Measurements from ENCODE around the gene CTIF. TPM values are rescaled to one million over a fixed set of nuclear protein-coding genes. Genes with fewer than 3 reads are reported as not detected.

The CTIF gene
- polyA plus RNA-seq, 1 of the 3 experiments (the other 2 are of a cell fraction): 47.2 TPM

GRCh38 chr18:48658721-48659120, 119.9 kb downstream of the CTIF start:
- WGBS (ENCODE audit: low lambda C conversion rate): 70% methylated on average over 4 of the region's 5 CpGs
- Histone ChIP-seq H3K9ac (no peak overlapping the region), H3K9me3 (no peaks in the 10 kb centered on the region), H3K4me3 (ENCODE audit: low read depth in 2 of 2, low read length in 1 of 2) (no peak overlapping the region), H3K79me2 (ENCODE audit: insufficient read depth) (peaks cover 69% of the 10 kb centered on the region), H3K4me2 (no peak overlapping the region), H3K27me3 (ENCODE audit: insufficient read depth) (no peaks in the 10 kb centered on the region), H3K27ac (ENCODE audit: low read depth in 2 of 2, low read length in 1 of 2) (no peak overlapping the region), H3K9me2 (no peaks in the 10 kb centered on the region), H3K36me3 (replicated peaks in 1 of 2; ENCODE audit: control insufficient read depth in 1 of 2, insufficient read depth in 2 of 2, low read length in 1 of 2) (no peaks in the 10 kb centered on the region), H2AFZ (ENCODE audit: low read depth) (no peak overlapping the region), H4K20me1 (ENCODE audit: insufficient read depth) (peaks cover 52% of the 10 kb centered on the region; the same call in 1 of the 2 replicates), H3K4me1 (ENCODE audit: control insufficient read depth in 1 of 2, insufficient read depth in 2 of 2, low read depth in 1 of 2, low read length in 1 of 2) (peaks cover 34 to 41% of the 10 kb centered on the region in 2 experiments), H3F3A (replicated peaks; ENCODE audit: insufficient read depth) (peaks cover 23% of the 10 kb centered on the region)
- ChIA-PET CTCF (interaction anchor here (12.2 kb wide), 1 partner anchor 184 kb away, joined by 174 read pairs; no protein-coding TSS in a partner anchor), POLR2A (no interaction called here)
- no peak for TF ChIP-seq NFIC (IDR thresholded peaks at IDR 0.05; ENCODE audit: borderline replicate concordance)
- TF ChIP-seq ELF1 (IDR thresholded peaks at IDR 0.05): no peak
- no peak for TF ChIP-seq MXI1 (IDR thresholded peaks at IDR 0.05; ENCODE audit: low read depth, low read length)
- no peak for TF ChIP-seq TCF12 (IDR thresholded peaks at IDR 0.05)
- no peak for DNase-seq

- no peak overlapping the region for H3K4me2 ChIP-seq
- H3K36me3 ChIP-seq (replicated peaks in 1 of 2; ENCODE audit: control insufficient read depth in 1 of 2, insufficient read depth in 2 of 2, low read length in 1 of 2): no peaks in the 10 kb centered on the region
- H3K27me3 ChIP-seq (ENCODE audit: insufficient read depth): no peaks in the 10 kb centered on the region
- H4K20me1 ChIP-seq (ENCODE audit: insufficient read depth): peaks cover 52% of the 10 kb centered on the region; the same call in 1 of the 2 replicates
- 95% methylated on average over 19 of the region's 19 CpGs for WGBS (ENCODE audit: low lambda C conversion rate)
- TF ChIP-seq POLR2AphosphoS5 (IDR thresholded peaks at IDR 0.05; ENCODE audit: low read depth, low read length): no peak
- TF ChIP-seq NRF1 (IDR thresholded peaks at IDR 0.05; ENCODE audit: low read depth, low read length): no peak
- TF ChIP-seq MEF2A (IDR thresholded peaks at IDR 0.05; ENCODE audit: borderline replicate concordance, low read depth): no peak
- TF ChIP-seq JUND (IDR thresholded peaks at IDR 0.05): no peak
- TF ChIP-seq RAD21 (IDR thresholded peaks at IDR 0.05; ENCODE audit: low read length): no peak
- no peak for TF ChIP-seq CHD2 (IDR thresholded peaks at IDR 0.05; ENCODE audit: low read length, partially characterized antibody)
- TF ChIP-seq MAX (IDR thresholded peaks at IDR 0.05; ENCODE audit: low read depth): no peak
- TF ChIP-seq TEAD4 (IDR thresholded peaks at IDR 0.05; ENCODE audit: borderline replicate concordance, insufficient read depth): no peak
- no peak for TF ChIP-seq CTCF (IDR thresholded peaks at IDR 0.05)
- no peak for TF ChIP-seq EZH2phosphoT487 (IDR thresholded peaks at IDR 0.05; ENCODE audit: borderline replicate concordance, low read depth)
- TF ChIP-seq NFIC (IDR thresholded peaks at IDR 0.05; ENCODE audit: borderline replicate concordance): no peak
- TF ChIP-seq ZBTB33 (IDR thresholded peaks at IDR 0.05; ENCODE audit: borderline replicate concordance, low read depth): no peak
- no peak for TF ChIP-seq TCF12 (IDR thresholded peaks at IDR 0.05)
- no peak for TF ChIP-seq ELF1 (IDR thresholded peaks at IDR 0.05)
- no peak overlapping the region for H3K4me3 ChIP-seq (ENCODE audit: low read depth in 2 of 2, low read length in 1 of 2)
- no peak overlapping the region for H3K27ac ChIP-seq (ENCODE audit: low read depth in 2 of 2, low read length in 1 of 2)
- ChIA-PET POLR2A (no interaction called here), CTCF (interaction anchor here (0.8 to 12.2 kb wide), 3 partner anchors 22 to 635 kb away, joined by 3 to 174 read pairs (median 3); no protein-coding TSS in a partner anchor)
- peaks cover 23% of the 10 kb centered on the region for H3F3A ChIP-seq (replicated peaks; ENCODE audit: insufficient read depth)
- no peak overlapping the region for H2AFZ ChIP-seq (ENCODE audit: low read depth)
- H3K9me2 ChIP-seq: no peaks in the 10 kb centered on the region
- peaks cover 75% of the 10 kb centered on the region for H3K79me2 ChIP-seq (ENCODE audit: insufficient read depth)
- DNase-seq: no peak
- no peak overlapping the region for H3K9ac ChIP-seq
- H3K4me1 ChIP-seq (ENCODE audit: control insufficient read depth in 1 of 2, insufficient read depth in 2 of 2, low read depth in 1 of 2, low read length in 1 of 2): peaks cover 34 to 41% of the 10 kb centered on the region in 2 experiments
- H3K9me3 ChIP-seq: no peaks in the 10 kb centered on the region
These were observed 120.6 kb downstream of the CTIF start for GRCh38 chr18:48659188-48660009.

Data from SK-N-SH (cell line).